SKM-1 (cell line): ENCODE data around the gene PRKN.

Experiments
- DNase-seq: peaks from one replicate; lab custom pipeline; 2025; ENCODE audit not compliant: unreplicated experiment; lab: John Stamatoyannopoulos, UW

The PRKN gene

DNA sequence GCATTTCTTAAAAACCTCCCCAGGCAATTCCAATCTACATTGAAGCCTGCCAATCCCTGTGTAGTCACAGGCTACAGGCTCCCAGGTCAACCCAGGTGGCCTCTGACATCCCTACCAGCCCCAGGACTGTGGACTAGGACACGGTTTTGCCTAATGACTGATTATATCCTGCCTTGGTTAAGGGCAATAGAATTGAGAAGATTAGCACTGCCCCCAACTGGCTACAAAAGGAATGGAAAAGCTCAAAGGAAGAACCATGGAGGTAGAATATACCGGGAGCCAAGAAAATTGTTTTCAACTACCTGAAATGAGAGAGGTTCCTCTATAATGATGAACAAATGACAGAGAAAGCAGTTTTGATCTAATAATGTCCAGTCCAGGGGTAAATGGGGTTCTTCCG lies 1032.6 kb downstream of the PRKN start:
- no peak for DNase-seq

DNA sequence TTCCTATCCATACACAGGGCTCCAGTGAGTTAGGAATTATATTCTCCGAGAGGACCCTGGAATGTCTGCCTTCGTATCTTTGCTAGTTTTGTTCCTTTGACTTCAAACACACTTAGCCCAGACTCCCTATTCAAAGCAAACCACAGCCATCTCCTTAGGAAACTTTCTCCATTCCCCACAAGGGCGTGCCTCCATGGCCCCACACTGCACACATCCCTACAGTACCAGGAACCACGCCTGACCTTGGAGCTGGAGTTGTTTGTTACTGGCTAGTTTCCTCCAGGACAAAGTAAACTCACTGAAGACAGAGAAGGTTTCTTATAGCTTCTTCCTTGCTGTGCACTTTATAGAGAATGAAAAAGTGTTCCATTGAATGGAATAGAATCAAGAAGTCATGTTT lies 1040.9 kb downstream of the PRKN start:
- no peak for DNase-seq

DNA sequence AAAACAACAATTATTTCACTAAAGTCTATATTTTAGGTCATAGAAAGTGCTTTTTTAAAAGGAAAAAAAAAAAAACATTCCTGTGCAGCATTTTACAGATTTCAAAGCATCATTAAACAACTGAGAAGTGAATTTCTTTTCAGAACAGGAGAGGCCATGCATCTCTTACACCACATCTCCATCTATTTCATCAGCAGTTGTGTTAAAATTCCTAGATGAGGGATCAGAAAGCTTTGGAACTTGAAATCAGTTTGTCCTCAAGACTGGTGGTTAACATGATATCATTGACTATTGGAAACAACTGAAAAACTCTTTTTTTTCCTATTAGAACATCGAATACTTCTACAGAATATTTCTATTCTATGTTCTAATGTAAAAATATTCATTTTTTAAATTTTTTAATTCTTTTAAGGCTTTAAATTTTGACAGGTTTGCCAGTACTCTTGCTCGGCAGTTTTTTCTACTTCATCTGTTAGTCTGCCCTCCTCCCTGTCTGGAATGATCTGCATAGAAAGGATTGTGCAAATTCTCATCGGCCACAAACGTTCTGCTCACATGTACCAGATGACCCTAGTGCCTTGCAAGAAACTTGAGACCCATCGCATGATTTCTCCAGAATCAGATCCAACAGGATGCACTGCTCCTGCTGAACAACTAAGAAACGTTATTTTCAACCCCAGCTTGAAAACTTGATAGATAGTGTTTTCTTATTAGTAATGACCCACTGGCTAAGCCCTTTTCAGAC lies 1042.7 kb downstream of the PRKN start:
- DNase-seq, result no peak

DNA sequence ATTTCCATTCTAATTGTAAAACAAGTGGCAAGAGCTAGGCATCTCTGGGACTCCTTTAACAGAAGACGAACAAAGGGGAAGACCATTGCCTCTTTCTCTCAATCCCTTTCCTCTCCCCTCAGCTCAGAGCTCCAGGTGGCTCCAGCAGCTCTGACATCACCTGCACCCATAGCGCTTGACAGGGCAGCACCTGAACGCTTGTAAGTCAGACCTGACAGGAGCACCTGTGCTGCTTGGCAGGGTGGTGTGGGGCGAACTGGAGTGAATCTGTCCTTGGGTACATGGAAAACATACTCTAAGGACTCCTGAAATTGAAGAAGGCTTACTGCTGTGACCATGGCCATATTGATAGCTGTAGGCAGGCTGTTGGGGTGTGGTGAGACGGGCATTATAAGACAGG lies 1044.2 kb downstream of the PRKN start:
- no peak for DNase-seq

DNA sequence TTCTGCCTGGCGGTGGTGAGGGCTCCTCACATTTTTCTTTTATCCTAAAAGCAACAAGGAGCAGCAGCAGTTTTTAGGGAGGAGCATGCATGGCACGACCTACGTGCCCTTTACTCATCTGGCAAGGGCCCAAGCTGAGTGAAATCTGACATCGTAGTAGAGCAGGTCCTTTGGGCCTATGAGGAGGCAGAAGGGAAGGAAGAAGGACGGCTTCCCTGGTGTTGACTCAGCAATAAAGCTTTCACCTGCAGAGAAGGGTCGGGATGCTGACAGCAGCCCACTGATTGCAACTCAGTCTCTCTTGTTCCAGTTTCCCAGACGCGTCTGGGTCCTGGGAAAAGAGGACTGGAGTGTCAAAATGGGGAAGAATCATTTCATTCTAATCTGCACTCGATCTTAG lies 1044.6 kb downstream of the PRKN start:
- DNase-seq, result no peak

DNA sequence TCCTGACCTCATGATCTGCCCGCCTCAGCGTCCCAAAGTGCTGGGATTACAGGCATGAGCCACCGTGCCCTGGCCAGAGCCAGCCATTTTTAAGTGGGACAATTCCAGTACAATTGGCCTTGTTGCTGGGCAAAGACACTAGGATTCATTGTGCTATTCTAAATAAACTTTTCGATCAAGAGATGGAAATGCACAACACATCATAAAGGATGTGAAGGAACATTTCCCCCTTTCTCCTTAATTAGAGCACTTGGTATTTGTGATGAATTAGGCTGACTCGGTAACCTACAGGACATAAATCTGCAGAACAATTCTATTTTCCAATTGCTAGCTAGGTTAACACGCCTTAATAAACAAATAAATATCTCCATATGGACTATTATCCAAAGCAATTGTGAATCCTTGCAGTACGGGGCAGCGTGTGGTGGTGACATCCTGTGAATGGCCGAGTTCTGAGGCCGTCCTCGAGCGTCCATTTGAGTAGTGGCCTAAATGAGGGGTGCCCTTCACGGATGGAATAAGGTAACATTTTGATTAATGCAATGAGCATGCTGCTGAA lies 1047.5 kb downstream of the PRKN start:
- DNase-seq, result no peak

DNA sequence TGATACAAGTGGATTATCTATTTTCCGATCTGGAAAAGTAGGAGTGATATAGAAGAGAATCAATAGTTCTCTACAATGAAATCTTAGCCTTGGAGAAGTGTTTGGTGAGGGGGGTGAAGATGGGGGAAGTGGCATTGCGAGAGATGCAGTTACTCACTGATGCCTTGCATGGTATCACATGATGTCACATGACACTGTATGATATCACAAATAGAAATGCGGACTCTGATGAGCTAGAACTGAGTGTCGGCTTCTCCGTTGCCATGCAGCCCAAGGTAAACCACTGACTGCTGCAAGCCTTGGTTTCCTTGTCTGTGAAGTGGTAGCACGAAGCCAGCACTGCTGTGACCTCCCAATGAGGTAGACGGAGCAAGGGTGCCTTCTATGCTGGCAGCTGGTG lies 1050.4 kb downstream of the PRKN start:
- DNase-seq, result no peak

DNA sequence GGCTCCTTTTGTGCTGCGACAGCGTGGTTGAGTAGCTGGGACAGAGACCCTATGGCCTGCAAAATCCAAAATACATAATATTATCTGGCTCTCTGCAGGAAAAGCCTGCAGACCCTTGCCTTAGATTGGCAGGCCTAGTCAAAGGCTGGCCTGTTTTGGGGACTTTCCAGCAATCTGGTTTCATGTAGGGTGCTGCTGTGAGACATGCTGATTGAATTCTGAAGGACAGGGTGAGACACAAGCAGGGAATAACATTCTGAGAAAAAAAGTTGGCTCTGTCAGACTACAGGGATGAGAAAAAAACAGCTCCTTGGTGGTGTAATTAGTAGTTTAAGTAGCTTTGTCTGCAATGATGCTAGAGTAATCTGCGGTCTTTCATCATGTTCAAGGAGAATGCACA lies 1051.0 kb downstream of the PRKN start:
- DNase-seq, result no peak

DNA sequence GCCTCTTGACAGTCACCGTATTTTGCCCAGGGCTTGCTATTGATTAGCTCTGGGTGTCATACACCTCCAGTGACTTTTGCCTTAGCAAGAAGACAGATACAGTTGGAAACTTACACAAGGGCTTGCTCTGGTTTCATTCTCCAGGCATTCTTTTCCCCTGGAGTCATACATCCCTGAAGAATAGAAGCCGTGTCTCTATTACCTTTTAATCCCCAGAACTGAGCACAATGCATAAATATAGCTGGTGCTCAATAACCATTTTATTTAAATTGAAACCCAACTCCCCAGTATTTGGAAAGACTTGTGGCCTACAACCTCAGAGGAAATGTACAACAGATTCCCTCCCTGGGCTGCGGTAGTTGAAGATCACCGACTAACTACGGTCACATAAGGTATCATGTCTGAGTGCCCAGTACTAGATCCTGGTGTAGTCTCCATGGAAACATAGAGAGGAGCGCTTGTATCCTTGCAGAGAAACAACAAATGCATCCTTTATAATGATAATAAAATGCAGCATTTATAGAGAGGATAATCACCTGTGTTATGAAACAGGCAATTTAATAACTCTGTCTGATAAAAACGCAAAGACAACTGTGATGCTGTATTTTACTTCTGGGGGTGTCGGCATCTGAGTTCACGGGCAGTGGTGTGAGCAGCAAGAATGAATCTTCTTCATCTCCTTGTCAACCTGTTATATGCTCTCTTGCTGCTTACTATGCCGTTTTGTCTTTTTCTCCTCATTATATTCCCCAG lies 1052.5 kb downstream of the PRKN start:
- no peak for DNase-seq

DNA sequence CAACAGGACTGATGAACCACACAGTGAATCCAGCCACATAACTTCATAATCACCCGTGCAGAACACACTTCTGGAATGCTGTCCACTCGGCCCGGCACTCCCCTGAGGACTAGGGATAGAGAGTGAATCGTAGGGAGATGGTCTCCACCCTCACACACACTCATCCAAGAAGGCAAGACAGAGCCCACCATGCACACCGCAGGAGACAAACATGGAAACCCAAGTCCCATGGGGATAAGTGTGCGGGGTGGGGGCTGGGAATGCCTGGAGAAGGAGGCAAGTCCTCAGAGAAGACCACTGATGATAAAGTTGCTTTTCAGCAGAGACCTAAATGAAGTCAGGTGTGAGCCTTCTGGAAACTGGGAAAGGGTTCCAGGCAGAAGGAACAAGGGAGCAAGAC lies 1054.5 kb downstream of the PRKN start:
- no peak for DNase-seq

DNA sequence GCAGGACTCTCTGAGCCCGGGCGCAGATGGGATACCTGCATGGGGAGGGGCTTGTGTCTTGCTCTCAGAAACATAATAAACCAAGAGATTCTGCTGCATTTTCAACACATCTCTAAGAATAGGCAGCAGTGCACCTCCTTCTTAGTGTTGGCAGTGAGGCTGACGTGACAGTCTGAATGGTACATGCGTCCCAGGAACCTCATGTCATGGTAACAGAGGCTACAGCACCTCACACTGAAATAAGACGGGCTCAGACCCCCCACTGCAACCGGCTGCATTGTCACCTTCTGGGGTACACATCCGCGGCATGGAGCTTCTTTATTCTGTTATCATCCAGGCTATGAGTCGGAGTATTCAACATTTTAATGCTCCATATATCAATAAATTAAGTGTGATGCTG lies 1056.4 kb downstream of the PRKN start:
- DNase-seq, result no peak

DNA sequence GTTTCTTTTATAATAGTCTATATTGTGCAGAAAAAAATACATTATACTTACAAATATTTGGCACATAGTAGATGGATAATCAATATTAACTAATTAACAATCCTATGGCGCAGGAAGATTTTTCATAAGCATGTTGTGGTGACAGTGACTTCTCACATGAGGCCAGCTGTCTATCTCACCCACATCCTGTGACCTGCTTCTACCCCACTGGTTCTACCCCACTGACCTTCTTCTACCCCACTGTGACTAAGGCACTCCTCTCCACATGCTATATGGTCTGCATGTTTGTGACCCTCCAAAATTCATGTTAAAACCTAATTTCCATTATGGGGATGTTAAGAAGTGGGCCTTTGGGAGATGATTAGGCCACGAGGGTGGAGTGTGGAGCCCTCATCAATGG lies 1058.9 kb downstream of the PRKN start:
- DNase-seq, result no peak

DNA sequence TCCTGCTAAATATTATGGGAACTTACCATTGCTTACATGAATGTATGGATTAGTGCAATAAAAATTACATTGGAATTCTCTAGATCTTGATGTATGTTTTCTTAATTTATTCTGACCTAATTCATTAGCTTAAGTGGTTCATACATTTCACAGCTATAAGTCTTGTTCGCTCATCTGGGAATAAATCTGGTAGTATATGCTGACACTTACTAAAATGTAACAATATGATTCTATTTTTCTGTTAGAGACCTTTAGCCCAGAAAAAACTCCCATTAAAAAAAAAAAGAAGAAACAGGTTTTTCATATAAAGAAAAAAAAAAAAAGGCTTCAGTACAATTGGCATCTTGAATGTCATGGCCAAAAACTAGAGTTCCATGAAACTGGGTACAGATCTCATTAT lies 1059.6 kb downstream of the PRKN start:
- no peak for DNase-seq

DNA sequence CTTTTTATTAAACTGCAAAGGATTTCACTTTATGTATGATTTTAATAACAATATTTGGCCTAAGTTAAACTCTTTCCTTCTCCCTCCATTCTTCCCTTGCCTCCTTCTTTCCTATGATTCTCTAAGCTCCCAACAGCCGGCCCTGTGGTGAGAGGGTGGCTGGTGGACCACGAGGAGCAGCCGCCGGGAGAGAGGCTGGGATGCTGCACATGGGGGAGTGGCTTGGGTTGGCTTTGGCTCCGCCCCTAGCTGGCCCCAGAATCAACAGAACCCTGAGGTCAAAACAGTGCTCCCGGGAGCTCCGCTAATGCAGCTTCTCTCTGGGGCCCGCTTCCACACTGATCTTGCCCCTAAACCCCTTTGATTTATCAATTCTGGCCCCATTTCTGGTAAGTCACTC lies 1063.9 kb downstream of the PRKN start:
- DNase-seq, result no peak

DNA sequence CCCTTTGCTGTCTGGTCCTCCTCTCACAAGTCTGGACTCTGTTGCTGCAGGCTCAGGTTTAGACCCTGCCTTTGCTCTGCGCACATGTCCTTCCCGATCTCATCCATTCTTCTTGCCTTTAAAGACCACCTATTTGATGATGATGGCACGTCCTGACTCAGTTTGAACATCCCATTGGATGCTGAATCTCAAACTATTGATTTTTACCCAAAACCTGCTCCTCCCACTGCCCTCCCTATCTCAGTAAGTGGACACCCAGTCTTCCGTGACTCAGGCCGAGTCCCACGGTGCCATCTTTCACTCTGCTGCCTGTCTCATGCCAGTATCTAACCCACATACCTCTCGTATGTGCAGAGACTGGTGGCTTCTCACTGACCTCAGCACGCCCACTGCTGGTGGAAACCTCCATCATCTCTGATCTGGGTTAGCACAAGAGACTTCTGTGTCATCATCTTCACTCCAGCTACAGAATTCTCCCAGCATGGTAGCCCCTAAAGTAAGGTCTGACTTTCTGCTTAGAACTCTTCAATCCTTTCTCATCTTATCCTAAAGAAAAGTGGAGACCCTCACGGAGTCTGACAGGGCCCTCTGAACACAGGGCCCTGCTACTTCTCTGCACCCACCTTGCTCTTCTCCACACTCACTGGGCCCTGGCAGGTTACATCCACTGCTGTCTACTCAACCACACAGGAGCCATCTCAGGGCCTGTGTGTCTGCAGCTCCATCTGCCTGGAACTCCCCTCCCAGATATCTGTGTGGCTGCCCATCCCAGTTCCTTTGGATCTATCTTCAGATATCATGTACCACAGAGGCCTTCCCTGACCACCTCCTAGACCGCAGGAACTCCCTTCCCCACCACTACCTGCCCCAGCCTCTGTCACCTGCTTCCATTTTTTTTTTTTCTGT lies 1066.6 kb downstream of the PRKN start:
- DNase-seq, result no peak

DNA sequence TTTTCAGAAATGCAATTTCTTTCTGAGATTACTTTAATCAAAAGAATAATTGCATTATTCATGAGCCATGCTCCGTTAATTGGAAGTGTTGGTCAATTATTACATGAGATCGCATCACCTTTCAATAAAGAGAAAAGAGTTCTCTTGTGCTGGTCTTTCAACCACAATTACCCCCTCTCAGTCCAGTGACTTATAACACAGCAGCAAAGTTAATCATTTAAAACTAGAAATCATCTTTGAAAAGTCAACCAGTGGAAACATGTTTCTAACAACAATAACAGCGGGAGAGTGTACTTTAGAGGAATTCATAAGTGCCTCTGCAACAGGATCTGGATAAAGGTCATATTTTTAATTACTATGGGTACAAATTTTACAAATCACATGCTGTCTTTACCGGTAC lies 1069.4 kb downstream of the PRKN start:
- DNase-seq, result no peak

DNA sequence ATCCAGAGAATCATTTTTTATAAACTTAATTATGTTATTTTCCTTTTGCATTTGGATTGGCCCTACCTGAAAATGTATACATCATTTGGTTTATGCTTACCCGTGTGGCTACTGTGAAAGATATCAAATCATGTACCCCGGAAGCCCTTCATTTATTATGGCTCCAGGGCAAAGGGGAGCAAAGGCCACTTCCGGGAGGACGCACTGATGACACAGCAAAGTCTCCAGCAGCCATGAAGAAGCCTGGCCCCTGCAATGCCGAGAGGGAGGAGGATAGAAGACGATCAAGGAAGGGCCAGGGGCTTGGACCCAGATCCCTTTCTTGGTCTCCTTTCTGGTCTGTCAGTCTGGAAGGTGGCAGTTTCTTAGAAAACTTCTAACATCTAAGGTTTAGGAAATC lies 1073.4 kb downstream of the PRKN start:
- DNase-seq, result no peak

DNA sequence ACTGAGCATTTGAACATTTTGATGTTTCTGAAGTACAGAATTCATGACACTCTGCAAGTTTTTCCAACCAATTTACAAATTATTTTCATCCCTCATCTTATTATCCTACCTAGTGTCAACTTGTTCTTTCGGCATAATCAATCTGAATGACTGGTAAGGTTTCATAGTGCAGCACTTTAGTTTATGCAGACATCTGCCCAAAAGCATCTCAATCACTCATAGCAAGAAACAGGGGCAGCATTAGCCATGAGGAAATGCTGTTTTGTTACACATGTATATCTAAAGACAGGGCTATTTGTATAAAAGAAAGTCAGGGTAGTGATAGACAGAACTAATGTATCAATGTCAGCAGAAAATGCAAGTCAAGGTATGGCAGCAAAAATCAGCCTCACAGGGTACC lies 1075.6 kb downstream of the PRKN start:
- DNase-seq, result no peak

DNA sequence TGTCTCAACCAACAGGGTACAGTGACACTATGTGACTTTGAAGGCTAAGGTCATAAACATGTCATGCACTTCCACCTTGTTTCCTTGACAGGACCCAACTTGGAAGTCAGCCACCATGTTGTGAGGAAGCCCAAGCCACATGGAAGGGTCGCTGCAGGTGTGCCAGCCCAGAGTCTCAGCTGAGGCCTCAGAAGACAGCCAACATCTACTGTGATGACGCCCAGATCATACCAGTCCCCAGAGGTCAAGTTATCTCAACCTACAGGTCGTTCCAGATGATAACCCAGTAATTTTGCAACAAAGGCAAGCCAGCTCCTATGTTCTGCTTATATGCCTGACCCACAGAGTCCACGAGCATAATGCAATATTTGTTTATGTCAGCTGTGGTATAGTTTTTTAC lies 1077.7 kb downstream of the PRKN start:
- DNase-seq, result no peak

DNA sequence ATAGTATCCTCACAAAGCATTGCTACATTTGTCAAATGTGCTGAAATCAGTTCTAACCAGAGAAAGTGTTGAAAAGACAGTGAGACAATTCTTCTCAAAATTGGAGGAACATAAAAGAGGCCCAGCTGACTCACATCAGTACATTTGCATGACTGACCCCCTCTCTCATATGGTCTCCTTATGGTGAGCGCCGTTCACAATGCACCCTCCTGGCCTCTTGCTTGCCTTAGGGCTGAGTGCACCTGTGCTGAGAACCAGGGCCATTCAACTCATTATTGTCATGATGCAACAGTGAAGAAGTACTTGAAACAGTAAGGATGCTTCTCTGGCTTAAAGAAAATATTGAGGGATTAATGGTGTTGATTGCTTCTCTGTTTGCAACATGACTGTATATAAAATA lies 1078.5 kb downstream of the PRKN start:
- DNase-seq, result no peak

DNA sequence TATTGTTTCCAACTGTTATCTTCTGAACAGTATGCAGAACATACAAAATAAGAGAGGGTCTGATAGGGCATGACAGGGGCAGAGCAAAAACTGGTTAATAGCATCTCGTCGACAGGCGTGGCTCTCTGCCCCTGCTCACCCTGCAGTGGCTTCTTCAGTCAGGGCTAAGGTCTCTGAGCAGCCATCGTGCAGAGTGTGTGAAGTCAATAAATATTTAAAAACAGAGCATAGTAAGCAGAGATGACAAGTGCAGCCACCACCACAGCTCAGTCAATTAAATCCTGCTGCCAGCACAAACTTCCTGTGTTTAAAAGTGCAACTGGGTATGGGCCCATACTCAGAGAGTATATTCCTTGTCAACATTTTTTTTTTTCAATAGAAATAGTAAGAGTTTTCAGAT lies 1080.3 kb downstream of the PRKN start:
- DNase-seq, result no peak

DNA sequence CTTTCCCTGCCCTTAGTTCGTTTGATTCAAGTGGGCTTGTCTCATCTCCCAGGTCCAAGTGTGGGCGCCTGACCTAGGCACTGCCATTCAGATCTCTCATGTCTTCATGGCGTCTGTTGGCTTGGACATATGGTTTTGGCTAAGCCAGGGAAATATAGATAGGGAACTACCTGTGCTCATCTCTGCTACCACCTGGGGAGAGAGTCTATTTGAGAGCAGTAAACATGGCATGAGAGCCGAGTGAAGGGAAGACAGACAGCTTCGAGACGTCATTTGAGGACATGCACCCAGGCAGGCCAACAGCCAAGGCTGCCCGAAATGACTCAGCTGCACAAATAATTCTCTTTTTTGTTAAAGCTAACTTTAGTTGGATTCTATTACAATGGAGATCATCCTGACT lies 1083.0 kb downstream of the PRKN start:
- no peak for DNase-seq
